Measurements from ENCODE around the gene RAB9A.
"Not testable (repeated sequence)": the region's sequence is repeated elsewhere in the genome, so short reads cannot be mapped to it uniquely, and the experiment has no call there.

Gene RAB9A, protein sequence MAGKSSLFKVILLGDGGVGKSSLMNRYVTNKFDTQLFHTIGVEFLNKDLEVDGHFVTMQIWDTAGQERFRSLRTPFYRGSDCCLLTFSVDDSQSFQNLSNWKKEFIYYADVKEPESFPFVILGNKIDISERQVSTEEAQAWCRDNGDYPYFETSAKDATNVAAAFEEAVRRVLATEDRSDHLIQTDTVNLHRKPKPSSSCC

DNA sequence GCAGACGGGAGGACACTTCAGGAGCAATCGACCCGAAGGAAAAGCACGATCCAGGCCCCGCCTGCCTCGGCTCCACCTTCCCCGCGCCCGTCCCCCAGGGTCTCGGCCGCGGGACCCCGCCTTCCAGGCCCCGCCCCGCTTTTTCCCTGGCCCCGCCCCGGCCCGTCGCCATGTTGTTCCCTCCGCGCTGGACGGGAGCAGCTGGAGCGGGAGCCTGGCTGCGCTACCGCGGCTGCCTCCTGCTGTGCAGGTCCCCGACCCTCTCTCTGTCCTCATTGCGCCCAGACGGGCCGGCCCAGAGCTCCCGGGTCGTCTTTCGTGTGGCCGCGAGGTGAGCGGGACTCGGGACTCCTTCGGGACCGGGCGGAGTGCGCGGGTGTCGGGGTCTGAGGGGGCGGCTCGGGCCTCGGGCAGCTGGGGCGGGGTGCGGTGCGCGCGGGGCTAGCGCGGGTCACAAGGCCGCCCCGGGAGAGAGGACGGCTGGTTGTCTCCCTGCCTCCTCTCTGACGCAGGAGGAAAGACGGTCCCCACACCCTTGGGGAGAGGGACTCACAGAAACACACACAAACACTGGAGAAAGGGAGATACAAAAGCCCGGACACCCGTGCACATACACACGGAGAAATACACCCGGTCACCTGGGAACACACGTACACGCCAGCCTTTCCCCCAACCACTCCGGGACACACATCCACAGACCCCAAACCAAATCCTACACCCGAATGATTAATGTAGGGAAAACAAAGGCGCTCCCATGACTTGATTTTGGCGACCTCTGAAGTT, at the start of gene RAB9A:
RAB9A (plus strand) TSS at position 171 of the 783 bp plus-strand sequence. CDS start 19,619 bp downstream, outside the sequence.
- peak; percentile 52 for DNase-seq (ENCODE audit: low read depth, low spot score)

DNA sequence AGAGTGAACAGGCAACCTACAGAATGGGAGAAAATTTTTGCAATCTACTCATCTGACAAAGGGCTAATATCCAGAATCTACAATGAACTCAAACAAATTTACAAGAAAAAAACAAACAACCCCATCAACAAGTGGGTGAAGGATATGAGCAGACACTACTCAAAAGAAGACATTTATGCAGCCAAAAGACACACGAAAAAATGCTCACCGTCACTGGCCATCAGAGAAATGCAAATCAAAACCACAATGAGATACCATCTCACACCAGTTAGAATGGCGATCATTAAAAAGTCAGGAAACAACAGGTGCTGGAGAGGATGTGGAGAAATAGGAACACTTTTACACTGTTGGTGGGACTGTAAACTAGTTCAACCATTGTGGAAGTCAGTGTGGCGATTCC, 47.2 kb upstream of the RAB9A start:
- DNase-seq (ENCODE audit: low read depth, low spot score): not testable (repeated sequence)

GRCh38 chrX:13645464-13646153, 43.3 kb upstream of the RAB9A start:
- no peak for DNase-seq (ENCODE audit: low read depth, low spot score)

- DNase-seq (ENCODE audit: low read depth, low spot score): no peak
Measured at GRCh38 chrX:13646154-13646549, 42.8 kb upstream of the RAB9A start.

- no peak for DNase-seq (ENCODE audit: low read depth, low spot score)
Measured at GRCh38 chrX:13647709-13648212, 41.2 kb upstream of the RAB9A start.

DNA sequence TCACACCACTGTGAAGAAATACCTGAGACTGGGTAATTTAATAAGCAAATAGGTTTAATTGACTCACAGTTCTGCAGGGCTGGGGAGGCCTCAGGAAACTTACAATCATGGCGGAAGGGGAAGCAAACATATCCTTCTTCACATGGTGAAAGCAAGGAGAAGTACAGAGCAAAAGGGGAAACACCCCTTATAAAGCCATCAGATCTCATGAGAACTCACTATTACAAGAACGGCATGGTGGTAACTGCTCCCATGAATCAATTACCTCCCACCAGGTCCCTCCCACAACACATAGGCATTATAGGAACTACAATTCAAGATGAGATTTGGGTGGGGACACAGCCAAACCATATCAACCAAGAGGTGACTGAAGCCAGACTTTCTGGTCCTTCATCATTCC, 40.6 kb upstream of the RAB9A start:
- not testable (repeated sequence) for DNase-seq (ENCODE audit: low read depth, low spot score)

DNA sequence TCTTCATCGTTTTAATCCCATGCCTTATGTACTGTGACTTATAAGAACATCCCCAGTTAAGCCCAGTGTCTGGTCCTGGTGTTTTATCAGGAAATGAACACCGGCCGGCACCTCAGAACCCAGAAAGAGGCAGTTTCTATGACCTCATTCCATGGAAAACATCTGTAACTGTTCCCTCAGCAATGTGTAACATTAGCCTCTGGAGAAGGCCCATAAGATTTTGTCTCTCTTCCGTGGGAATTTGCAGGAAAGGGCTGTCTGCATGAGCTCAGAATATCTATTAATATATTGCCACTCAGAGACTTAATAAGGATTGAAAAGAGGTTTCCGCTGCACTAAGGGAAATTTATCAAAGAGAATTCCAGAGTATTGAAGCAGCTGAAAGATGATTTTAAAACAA, 39.1 kb upstream of the RAB9A start:
- DNase-seq (ENCODE audit: low read depth, low spot score): no peak

DNA sequence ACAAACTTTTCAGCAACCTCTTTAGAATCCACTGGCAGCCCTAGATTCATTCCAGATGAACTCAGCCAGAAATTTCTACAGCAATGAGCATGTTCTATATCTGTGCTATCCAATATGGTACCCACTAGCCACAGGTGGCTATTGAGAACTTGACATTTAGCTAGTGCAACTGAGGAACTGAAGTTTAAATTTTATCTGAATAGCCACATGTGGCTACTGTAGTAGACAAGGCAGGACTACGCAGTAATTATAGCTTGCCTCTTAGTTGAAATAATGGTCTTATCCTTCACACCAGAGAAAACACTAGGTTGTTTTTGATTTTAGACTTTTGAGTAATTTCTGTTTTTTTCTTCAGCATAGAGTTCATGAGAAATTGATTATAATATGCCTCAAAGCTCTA, 38.6 kb upstream of the RAB9A start:
- no peak for DNase-seq (ENCODE audit: low read depth, low spot score)

DNA sequence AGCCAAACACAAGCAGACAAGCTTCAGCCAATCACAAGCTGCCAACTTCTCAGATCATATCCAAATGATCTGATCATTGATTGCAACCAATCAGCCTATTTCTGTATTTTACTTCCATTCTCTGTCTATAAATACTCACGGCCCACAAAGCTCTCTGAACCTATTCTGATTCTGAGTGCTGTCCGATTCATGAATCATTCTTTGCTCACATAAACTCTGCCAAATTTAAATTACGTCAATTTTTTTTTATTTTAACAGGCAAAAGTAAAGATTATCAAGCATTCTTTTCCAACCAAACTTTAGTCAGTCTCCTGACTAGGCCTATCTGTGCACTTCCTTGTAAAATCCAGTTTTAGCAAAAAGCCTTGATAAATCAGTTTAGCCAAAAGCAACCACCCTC, 37.8 kb upstream of the RAB9A start:
- DNase-seq (ENCODE audit: low read depth, low spot score): no peak

- DNase-seq (ENCODE audit: low read depth, low spot score): no peak
Measured at GRCh38 chrX:13652287-13652793, 36.6 kb upstream of the RAB9A start.

GRCh38 chrX:13652850-13653693, 35.9 kb upstream of the RAB9A start, which contains the start of gene TCEANC:
Gene TCEANC (plus strand): TSS chrX:13653141. CDS start chrX:13662509, 9,368 bp downstream.
- peak; percentile 78 for DNase-seq (ENCODE audit: low read depth, low spot score)

DNA sequence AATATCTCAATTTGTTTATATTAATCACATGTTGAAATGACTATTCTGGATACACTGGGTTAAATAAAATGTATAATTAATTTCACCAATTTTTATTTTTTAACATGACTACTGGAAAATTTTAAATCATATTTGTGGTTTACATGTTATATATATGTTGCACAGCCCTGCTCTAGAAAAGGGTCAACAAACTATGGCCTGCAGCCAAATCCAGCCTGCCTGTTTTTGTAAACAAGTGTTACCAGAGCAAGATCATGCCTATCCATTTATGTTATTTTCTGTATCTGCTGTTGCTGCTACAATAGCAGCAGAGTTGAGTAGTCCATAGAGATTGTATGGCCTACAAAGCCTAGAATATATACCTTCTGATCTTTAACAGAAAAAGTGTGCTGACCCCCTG, 34.8 kb upstream of the RAB9A start:
- no peak for DNase-seq (ENCODE audit: low read depth, low spot score)

- no peak for DNase-seq (ENCODE audit: low read depth, low spot score)
Measured at GRCh38 chrX:13655674-13656073, 33.3 kb upstream of the RAB9A start.

GRCh38 chrX:13658602-13659001, 30.3 kb upstream of the RAB9A start:
- no peak for DNase-seq (ENCODE audit: low read depth, low spot score)

DNA sequence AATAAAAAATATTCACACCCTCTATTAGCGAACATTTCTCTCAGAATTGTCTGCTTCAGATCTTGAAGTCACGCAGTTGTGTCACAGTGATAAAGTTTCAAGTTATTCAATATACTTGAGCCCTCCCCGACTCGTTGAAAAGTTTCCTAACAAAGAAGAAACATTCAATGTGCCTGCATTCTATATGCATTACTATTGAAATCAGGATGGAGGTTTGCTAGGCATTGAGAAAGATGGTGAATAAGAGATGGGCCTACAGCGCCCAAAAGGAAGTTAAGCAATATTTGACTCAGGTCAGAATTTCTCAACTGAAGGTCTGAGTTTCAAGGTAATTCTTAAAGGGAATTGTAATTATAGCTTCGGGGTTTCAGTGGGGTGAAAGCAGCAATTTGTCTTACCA, 29.9 kb upstream of the RAB9A start:
- DNase-seq (ENCODE audit: low read depth, low spot score): no peak

GRCh38 chrX:13661735-13662288, 27.1 kb upstream of the RAB9A start:
- DNase-seq (ENCODE audit: low read depth, low spot score): no peak

- no peak for DNase-seq (ENCODE audit: low read depth, low spot score)
Measured at GRCh38 chrX:13662355-13662791, 26.6 kb upstream of the RAB9A start.

- no peak for DNase-seq (ENCODE audit: low read depth, low spot score)
Measured at GRCh38 chrX:13664020-13664419, 24.9 kb upstream of the RAB9A start.

DNA sequence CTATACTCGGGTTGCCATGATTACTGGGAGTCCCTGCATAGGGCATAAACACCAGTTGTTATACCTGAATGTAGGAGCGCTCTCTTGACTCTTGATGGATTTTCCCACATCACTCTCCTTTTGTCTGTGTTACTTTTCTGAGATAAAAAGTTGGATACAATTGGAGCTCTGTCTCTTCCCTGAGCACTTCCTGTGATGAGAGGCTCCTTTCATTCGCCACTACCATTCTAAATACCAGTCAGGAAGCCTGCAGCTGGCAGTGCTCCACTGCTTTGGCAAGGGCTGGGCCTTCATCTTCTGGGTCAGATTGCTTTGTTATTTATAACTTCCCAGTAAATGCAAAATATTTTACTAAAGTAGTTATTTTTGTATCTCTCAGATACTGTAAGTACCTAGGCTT, 22.1 kb upstream of the RAB9A start:
- no peak for DNase-seq (ENCODE audit: low read depth, low spot score)

DNA sequence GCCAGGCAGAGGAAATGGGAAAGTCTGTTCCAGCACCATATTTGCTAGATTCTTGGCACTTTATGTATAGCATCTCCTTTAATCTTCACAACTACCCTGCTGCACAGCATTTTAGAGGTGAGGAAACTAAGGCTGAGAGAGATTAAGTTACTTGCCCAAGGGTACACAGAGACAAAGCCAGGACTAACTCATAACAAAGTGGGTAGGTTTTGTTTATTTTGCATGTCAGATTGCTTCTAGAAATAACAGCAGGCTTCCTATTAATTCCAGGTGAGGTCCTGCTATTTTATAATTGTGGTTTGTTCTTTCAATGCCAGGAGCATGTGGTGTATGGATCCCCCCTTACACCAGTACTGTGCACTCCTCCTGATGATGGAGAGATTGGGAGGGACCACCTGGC, 21.0 kb upstream of the RAB9A start:
- no peak for DNase-seq (ENCODE audit: low read depth, low spot score)

GRCh38 chrX:13669246-13669737, 19.6 kb upstream of the RAB9A start:
- peak; percentile 15 for DNase-seq (ENCODE audit: low read depth, low spot score)

All from activated naive CD8-positive, alpha-beta T cell treated with anti-CD3 and anti-CD28 coated beads, Interleukin-2, amount 50 U/mL, for 16 hours (primary cell).